COLO668 (cell line): ENCODE measurements around the gene EXOG.
"Not testable (repeated sequence)": the region's sequence is repeated elsewhere in the genome, so short reads cannot be mapped to it uniquely, and the experiment has no call there.

ENCODE experiments used
- DNase-seq: peaks from one replicate; lab custom pipeline; 2025; ENCODE audit not compliant: unreplicated experiment; lab: John Stamatoyannopoulos, UW

The EXOG gene

DNA sequence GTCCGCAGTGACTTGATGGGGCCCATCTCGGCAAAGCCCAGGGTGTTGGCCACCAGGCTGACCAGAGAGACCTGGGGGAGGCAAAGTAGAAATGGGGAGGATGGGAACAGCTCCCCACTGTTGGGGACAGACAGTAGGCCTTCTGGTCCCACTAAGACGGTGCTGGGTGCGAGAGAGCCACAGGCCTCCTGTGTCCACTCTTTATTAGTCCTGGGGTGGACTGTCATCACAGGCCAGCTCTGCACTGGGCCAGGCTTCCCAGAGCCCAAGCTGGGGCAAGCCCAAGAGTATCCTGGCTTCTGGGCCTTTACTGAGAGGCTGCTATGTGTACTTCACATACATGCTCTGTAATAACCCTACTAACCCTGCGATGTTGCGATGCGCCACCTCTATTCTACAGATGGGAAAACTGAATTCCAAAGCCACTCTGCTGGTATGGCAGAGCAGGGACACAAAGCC lies 66.4 kb downstream of the EXOG start:
- DNase-seq, result no peak

DNA sequence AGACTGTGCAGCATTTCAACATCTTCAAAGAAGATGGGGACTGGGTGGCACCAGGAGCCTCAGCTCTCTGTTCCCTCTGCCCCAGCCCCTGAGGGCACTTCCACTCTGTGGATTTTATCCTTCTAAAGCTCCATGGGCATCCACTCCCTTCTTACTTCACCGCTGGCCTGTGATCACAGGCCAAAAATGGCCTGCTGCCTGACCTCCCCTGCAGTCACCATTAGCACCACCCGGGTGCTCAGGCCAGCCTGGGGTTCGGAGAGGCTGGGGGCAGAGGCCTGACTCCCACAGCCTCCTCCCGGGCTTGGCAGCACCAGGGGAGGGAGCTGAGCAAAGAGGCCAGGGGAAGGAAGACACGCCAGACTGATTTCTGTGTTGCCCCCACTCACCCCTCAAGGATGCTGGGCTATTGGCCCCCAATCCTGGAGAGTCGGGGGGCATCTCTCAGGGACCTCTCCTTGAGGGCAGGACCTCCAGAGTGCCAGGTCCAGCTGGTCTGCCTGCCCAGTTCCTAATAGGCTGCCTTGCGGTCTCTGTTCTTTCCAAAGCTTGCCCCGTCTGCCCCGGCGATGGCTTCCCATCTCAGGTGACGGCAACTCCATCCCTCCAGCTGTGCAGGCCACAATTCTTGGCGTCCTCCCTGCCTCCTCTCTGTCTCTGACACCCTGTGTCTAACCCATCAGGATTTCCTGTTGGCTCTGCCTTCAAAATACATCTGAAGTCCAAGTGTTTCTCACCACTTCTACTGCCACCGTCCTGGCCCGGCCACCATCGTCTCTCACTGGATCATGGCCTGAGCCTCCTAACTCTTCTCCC lies 67.1 kb downstream of the EXOG start:
- DNase-seq, result no peak

DNA sequence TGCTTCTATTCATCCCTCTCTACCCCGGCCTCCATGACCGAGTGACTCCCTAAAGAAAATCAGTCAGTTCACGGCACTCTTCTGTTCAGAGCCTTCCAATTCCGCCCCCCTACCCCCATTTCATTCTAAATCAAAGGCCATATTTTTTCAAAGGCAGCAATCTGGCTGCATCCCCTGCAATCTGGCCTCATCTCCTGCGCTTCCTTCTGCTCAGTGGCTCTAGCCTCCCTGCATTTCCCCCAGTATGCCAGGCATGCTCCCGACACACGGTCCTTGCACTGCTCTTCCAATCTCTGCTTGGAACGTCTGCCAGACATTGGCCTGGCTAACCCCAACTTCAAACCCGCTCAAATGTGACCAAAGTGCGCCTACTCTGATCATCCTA lies 67.7 kb downstream of the EXOG start:
- no peak for DNase-seq

- no peak for DNase-seq
These were observed 68.6 kb downstream of the EXOG start for GRCh38 chr3:38564631-38565338.

DNA sequence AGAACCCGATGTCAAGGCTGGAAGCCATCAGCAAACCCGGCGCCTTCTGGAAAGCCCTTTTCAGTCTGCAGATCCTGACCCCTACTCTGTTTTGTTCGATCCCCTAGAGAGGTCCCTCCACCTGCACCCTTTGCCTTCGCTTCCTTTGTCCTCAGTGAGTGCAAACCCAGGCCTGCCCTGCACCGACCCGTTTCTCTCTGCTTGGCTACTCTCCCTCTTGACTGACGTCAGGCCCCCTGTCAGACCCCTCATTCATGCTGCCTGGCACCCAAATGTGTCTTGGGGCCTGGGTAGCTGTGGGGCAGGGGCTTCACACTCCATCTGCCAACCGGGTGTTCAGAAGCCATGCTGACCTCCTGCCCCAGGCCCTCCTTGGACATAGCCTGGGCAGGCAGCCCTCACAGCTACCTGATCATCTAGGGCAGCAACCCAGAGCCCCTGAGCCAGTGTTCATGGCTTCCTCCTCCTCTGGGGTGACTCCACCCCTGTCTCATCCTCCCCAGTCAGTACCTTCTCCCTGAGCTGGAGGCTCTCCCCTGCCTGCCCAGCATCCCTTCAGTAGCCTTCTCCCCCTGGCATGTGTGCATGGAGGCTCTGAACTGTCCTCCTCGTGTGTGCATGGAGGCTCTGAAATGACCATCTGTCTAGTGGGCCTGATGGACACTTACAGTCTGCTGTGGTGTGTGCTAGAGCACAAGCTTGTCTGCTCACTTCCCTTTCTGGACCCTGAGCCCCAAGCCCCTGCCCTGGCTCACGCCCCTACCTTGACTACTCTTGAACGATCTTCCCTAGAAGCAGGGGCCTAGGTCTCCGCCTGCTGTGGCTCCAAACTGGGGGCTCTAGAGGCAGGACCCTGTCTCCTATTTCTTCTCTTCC lies 69.4 kb downstream of the EXOG start:
- DNase-seq, result no peak

GRCh38 chr3:38566215-38566528 lies 70.0 kb downstream of the EXOG start:
- DNase-seq, result no peak

- DNase-seq, result not testable (repeated sequence)
These were observed 70.7 kb downstream of the EXOG start for GRCh38 chr3:38566794-38567193.

- no peak for DNase-seq
These were observed 71.4 kb downstream of the EXOG start for GRCh38 chr3:38567498-38567897.

DNA sequence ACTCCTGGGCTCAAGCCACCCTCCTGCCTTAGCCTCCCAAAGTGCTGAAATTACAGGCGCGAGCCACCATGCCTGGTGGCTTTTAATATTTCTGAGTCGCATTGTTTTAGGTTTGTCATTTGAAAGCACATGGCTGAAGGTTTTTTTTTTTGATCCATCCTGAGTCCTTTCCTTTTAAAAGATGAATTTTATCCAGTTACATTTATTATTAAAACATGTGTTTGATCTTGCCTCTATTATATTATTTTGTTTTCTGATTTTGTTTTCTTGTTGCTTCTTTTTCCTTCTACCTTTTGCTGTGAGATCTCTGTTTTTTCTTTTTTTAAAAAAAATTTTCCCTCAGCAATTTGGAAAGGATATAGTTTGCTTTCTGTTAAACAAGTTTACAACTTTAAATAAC lies 77.0 kb downstream of the EXOG start:
- DNase-seq, result no peak

- no peak for DNase-seq
These were observed 77.4 kb downstream of the EXOG start for GRCh38 chr3:38573556-38573955.

- no peak for DNase-seq
These were observed 78.5 kb downstream of the EXOG start for GRCh38 chr3:38574411-38575278.

DNA sequence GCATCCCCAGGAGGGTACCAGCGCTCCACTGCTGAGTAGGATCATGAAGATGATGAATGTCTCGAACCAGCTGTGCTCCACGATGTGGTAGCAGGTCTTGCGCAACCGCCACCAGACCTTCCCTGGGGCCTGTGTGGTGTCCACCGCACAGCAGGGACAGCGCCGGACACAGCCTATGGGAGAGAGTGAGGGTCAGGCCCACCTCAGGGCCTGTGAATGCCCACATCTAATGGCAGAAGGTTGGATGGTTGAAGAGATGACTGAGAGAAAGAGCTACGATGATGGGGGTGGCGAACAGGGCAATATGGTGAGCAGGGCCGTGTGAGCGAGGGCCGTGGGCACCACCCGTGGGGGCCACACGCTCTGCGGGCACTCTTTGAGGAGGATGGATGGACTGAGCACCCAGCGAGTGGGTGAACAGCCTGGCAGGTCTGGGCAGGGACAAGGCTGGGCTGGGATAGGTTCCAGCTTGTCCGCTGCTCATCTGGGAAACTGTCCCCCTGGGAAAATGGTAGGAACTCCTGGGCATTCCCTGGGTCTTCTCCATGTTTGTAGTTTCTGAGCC lies 79.2 kb downstream of the EXOG start:
- DNase-seq, result no peak
